ENCODE measurements around the gene STAMBPL1.

The STAMBPL1 gene

GRCh38 chr10:88963318-88963717 lies 83.3 kb downstream of the STAMBPL1 start:
- H3K4me1 Mint-ChIP-seq (ENCODE audit: low read depth in 2 of 2) = peaks cover 13 to 19% of the 10 kb centered on the region in 2 donors
- H3K27me3 Mint-ChIP-seq = no peaks in the 10 kb centered on the region
- no peak for DNase-seq
- H3K9me3 Mint-ChIP-seq = no peaks in the 10 kb centered on the region
- no peak for ATAC-seq (replicated peaks)
- no peak overlapping the region for H3K4me3 Mint-ChIP-seq
- H3K36me3 Mint-ChIP-seq (ENCODE audit: insufficient read depth) = peaks cover 2% of the 10 kb centered on the region
- H3K27ac Mint-ChIP-seq = no peak overlapping the region

- Mint-ChIP-seq H3K27me3 (no peaks in the 10 kb centered on the region), H3K36me3 (ENCODE audit: insufficient read depth) (peaks cover 2% of the 10 kb centered on the region), H3K27ac (no peak overlapping the region), H3K4me3 (no peak overlapping the region), H3K9me3 (no peaks in the 10 kb centered on the region), H3K4me1 (ENCODE audit: low read depth in 2 of 2) (peaks cover 13 to 19% of the 10 kb centered on the region in 2 donors)
- DNase-seq = no peak
- ATAC-seq (replicated peaks) = no peak
Measured at GRCh38 chr10:88964360-88964759, 84.3 kb downstream of the STAMBPL1 start.

- ATAC-seq (replicated peaks) (no peak), DNase-seq (no peak)
- H3K27ac Mint-ChIP-seq = no peak overlapping the region
- H3K4me1 Mint-ChIP-seq (ENCODE audit: low read depth in 2 of 2) = peaks cover 13 to 19% of the 10 kb centered on the region in 2 donors
- H3K36me3 Mint-ChIP-seq (ENCODE audit: insufficient read depth) = peaks cover 2% of the 10 kb centered on the region
- H3K9me3 Mint-ChIP-seq = no peaks in the 10 kb centered on the region
- no peaks in the 10 kb centered on the region for H3K27me3 Mint-ChIP-seq
- H3K4me3 Mint-ChIP-seq = no peak overlapping the region
Measured at GRCh38 chr10:88964869-88965415, 84.9 kb downstream of the STAMBPL1 start.

GRCh38 chr10:88966797-88967196 lies 86.8 kb downstream of the STAMBPL1 start:
- Mint-ChIP-seq H3K36me3 (ENCODE audit: insufficient read depth) (peaks cover 2% of the 10 kb centered on the region), H3K4me3 (no peak overlapping the region), H3K4me1 (ENCODE audit: low read depth in 2 of 2) (peaks cover 9 to 10% of the 10 kb centered on the region in 2 donors), H3K9me3 (no peaks in the 10 kb centered on the region), H3K27ac (peak overlapping the region in 1 of 2 donors; percentile 17), H3K27me3 (no peaks in the 10 kb centered on the region)
- ATAC-seq (replicated peaks) = no peak
- DNase-seq = no peak

GRCh38 chr10:88968391-88968790 lies 88.3 kb downstream of the STAMBPL1 start:
- H3K27ac Mint-ChIP-seq = no peak overlapping the region
- ATAC-seq (replicated peaks) (no peak), DNase-seq (no peak)
- no peaks in the 10 kb centered on the region for H3K9me3 Mint-ChIP-seq
- H3K4me1 Mint-ChIP-seq (ENCODE audit: low read depth in 2 of 2) = no peaks in the 10 kb centered on the region
- no peaks in the 10 kb centered on the region for H3K27me3 Mint-ChIP-seq
- H3K4me3 Mint-ChIP-seq = no peak overlapping the region
- H3K36me3 Mint-ChIP-seq (ENCODE audit: insufficient read depth) = peaks cover 2% of the 10 kb centered on the region

GRCh38 chr10:88971221-88972061 lies 91.4 kb downstream of the STAMBPL1 start:
- Mint-ChIP-seq H3K9me3 (no peaks in the 10 kb centered on the region), H3K4me1 (ENCODE audit: low read depth in 2 of 2) (peaks cover 5 to 13% of the 10 kb centered on the region in 2 donors), H3K27ac (no peak overlapping the region), H3K27me3 (no peaks in the 10 kb centered on the region), H3K4me3 (no peak overlapping the region), H3K36me3 (ENCODE audit: insufficient read depth) (peaks cover 8% of the 10 kb centered on the region)
- no peak for ATAC-seq (replicated peaks)
- DNase-seq = no peak
